ENCODE results near the gene DCHS2.

The DCHS2 gene

DNA sequence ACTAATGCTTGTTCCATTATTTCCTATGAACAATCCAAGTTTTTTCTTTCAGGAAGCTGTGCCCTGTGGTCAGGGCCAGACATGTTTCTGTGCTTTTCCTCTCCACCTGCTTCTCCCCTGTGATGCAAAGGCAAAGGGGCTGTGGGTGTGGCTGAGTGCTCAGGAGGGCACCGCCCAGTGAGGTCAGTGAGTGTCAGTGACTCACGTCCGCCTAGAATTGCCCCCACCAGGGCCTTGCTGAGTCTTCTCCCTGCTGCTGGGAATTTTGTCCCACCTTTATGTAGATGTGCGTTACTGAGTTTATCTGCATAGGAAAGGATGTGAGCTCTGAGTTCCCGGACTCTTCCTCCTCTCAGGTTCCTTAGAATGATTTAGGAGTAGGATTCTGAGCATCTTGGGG is 283.2 kb downstream of the DCHS2 start:
- no peak for TF ChIP-seq ZFX (IDR thresholded peaks at IDR 0.05; ENCODE audit: borderline replicate concordance)
- TF ChIP-seq, protein P1, sequence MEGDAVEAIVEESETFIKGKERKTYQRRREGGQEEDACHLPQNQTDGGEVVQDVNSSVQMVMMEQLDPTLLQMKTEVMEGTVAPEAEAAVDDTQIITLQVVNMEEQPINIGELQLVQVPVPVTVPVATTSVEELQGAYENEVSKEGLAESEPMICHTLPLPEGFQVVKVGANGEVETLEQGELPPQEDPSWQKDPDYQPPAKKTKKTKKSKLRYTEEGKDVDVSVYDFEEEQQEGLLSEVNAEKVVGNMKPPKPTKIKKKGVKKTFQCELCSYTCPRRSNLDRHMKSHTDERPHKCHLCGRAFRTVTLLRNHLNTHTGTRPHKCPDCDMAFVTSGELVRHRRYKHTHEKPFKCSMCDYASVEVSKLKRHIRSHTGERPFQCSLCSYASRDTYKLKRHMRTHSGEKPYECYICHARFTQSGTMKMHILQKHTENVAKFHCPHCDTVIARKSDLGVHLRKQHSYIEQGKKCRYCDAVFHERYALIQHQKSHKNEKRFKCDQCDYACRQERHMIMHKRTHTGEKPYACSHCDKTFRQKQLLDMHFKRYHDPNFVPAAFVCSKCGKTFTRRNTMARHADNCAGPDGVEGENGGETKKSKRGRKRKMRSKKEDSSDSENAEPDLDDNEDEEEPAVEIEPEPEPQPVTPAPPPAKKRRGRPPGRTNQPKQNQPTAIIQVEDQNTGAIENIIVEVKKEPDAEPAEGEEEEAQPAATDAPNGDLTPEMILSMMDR (IDR thresholded peaks at IDR 0.05) = no peak
- no peak overlapping the region for H3K27ac ChIP-seq

DNA sequence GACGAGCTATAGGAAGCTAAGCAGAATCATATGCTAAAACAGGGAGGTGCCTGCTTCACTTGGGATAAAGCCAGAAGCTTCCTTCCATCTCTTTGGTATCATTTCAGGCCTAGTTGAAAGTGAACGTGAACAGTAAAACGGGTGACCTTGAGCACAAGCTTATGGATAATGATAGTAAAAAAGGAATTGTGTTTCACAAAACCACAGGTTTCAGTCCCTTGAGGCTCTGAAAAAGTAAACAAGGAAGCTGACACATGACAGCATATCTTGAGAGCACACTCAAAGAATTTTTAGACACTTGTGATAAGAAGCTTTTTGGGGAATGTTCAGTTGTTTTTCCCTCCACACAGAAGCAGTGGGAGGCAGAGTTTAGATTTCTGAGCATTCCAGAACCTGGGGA is 286.1 kb downstream of the DCHS2 start:
- no peak overlapping the region for H3K27ac ChIP-seq
- no peak for TF ChIP-seq ZFX (IDR thresholded peaks at IDR 0.05; ENCODE audit: borderline replicate concordance)
- TF ChIP-seq, protein P1 (IDR thresholded peaks at IDR 0.05) = no peak

DNA sequence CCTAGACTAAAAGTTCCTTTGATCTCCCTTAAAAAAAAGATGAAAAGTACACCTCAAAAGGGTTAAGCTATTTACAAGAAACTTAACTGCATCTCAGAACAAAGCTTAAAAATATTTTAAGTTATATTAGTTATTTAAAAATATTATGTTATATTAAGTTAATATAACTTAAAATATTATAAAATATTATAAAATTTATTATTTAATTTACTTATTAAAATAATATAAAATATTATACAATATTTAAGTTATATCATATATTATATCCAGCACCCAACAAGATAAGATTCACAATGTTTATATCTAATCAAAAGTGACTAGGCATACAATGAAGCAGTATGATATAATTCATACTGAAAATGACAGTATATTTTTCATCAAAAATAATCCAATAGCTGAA is 296.9 kb downstream of the DCHS2 start:
- no peak overlapping the region for H3K27ac ChIP-seq
- TF ChIP-seq ZFX (IDR thresholded peaks at IDR 0.05; ENCODE audit: borderline replicate concordance) = no peak
- TF ChIP-seq, protein P1 (IDR thresholded peaks at IDR 0.05) = no peak

DNA sequence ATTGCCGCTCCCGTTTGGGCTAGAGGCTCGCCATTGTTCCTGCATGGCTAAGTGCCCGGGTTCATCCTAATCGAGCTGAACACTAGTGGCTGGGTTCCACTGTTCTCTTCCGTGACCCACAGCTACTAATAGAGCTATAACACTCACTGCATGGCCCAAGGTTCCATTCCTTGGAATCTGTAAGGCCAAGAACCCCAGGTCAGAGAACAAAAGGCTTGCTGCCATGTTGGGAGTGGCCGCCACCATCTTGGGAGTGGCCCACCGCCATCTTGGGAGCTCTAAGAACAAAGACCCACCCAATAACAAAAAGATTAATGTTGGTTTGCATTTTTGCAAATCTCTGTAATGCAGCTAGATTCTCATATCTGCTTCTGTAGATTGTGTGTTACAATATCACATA is 299.0 kb downstream of the DCHS2 start:
- TF ChIP-seq ZFX (IDR thresholded peaks at IDR 0.05; ENCODE audit: borderline replicate concordance) = no peak
- TF ChIP-seq, protein P1 (IDR thresholded peaks at IDR 0.05) = no peak

DNA sequence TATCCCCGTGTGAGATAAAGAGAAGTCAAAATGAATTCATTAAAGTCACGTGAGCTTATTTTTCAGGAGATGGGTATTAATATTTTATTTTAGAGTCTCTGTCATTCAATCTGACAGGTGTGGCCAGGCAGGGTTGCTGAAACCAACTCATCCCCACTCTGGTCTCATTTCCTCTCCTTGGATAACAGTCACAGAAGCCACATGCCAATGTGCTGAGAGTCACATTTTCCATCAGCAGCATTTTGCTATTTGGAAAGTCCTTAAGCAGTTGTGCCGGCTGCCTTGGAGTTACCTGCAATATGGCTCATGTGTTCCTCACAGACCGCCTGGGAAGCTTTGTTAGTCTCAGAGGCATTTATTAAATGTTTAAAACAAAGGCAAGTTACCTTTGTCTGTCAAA is 302.3 kb downstream of the DCHS2 start:
- H3K27ac ChIP-seq = no peak overlapping the region
- no peak for TF ChIP-seq ZFX (IDR thresholded peaks at IDR 0.05; ENCODE audit: borderline replicate concordance)
- TF ChIP-seq, protein P1 (IDR thresholded peaks at IDR 0.05) = no peak

More for the DNA sequence above, 299.0 kb downstream of the DCHS2 start:
- no peak overlapping the region for H3K27ac ChIP-seq

DNA sequence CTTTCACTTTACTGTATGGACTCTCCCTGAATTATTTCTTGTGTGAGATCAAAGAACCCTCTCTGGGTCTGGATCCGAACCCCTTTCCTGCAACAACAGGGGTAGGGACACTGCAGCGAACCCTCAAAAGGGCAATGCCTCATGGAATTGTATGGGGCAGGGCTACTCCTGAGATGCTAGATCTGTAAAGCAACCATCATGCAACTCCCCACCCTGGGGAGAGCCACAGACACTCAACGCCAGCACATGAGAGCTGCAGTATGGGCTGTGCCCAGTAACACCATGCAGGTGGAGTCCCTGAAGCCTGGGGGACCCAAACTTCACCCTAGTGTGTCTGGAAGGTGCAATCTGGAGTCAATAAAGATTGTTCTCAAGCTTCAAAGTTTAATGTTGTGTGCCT is 304.7 kb downstream of the DCHS2 start:
- no peak overlapping the region for H3K27ac ChIP-seq
- TF ChIP-seq, protein P1 (IDR thresholded peaks at IDR 0.05) = no peak
- TF ChIP-seq ZFX (IDR thresholded peaks at IDR 0.05; ENCODE audit: borderline replicate concordance) = no peak

DNA sequence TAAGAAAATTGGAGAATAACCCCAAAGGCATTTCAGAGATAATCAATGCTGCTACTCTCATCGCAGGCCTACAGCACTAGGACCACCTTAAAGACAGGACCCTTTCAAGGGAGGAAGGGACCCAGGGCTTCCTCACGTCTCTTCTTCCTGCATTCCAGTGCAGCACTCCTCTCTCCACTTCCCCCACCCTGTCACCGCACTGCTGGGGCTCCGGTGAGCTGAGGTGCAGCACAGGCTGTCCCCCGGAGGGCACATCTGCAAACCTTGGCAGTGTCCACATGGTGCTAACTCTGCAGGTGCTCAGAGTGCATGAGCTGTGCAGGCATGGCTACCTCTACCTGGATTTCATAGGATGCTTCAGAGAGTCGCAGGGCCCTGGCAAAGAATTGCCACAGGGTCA is 305.6 kb downstream of the DCHS2 start:
- TF ChIP-seq, protein P1 (IDR thresholded peaks at IDR 0.05) = no peak
- TF ChIP-seq ZFX (IDR thresholded peaks at IDR 0.05; ENCODE audit: borderline replicate concordance) = no peak
- H3K27ac ChIP-seq = no peak overlapping the region
